NCI-H1694 (cell line): Measurements from ENCODE around the gene GTF2B.
A peak's percentile ranks its signal among the peaks of the same experiment; 100 is the strongest.
"Not testable (repeated sequence)": the region's sequence is repeated elsewhere in the genome, so short reads cannot be mapped to it uniquely, and the experiment has no call there.

Source experiments
- DNase-seq: peaks from one replicate; lab custom pipeline; 2025; lab: John Stamatoyannopoulos, UW

Gene GTF2B

GRCh38 chr1:88891318-88891950 lies at the start of gene GTF2B:
GTF2B (minus strand) TSS chr1:88891567; CDS start chr1:88891499, 68 bp downstream.
- peak; percentile 91 for DNase-seq

- not testable (repeated sequence) for DNase-seq
Observed at GRCh38 chr1:88938528-88938927, 47.2 kb upstream of the GTF2B start.

- no peak for DNase-seq
Observed at GRCh38 chr1:88936760-88937342, 45.5 kb upstream of the GTF2B start.

- DNase-seq, result no peak
Observed at GRCh38 chr1:88936223-88936523, 44.8 kb upstream of the GTF2B start.

- peak; percentile 14 for DNase-seq
Observed at GRCh38 chr1:88935522-88936222, 44.3 kb upstream of the GTF2B start.

GRCh38 chr1:88930176-88930575 lies 38.8 kb upstream of the GTF2B start:
- not testable (repeated sequence) for DNase-seq

GRCh38 chr1:88923224-88923623 lies 31.9 kb upstream of the GTF2B start:
- no peak for DNase-seq

- no peak for DNase-seq
Observed at GRCh38 chr1:88922214-88922613, 30.8 kb upstream of the GTF2B start.

- no peak for DNase-seq
Observed at GRCh38 chr1:88920845-88921244, 29.5 kb upstream of the GTF2B start.

- DNase-seq, result no peak
Observed at GRCh38 chr1:88917321-88918025, 26.1 kb upstream of the GTF2B start.

GRCh38 chr1:88916883-88917282 lies 25.5 kb upstream of the GTF2B start:
- no peak for DNase-seq

GRCh38 chr1:88911800-88912199 lies 20.4 kb upstream of the GTF2B start:
- not testable (repeated sequence) for DNase-seq

- DNase-seq, result no peak
Observed at GRCh38 chr1:88911161-88911560, 19.8 kb upstream of the GTF2B start.

GRCh38 chr1:88910401-88910800 lies 19.0 kb upstream of the GTF2B start:
- DNase-seq, result no peak

- DNase-seq, result no peak
Observed at GRCh38 chr1:88900883-88901282, 9.5 kb upstream of the GTF2B start.

GRCh38 chr1:88897070-88897730 lies 5.8 kb upstream of the GTF2B start:
- DNase-seq, result no peak

- no peak for DNase-seq
Observed at GRCh38 chr1:88892357-88892877, 1.1 kb upstream of the GTF2B start.

- DNase-seq, result no peak
Observed at GRCh38 chr1:88891951-88892340, 579 bp upstream of the GTF2B start.

GRCh38 chr1:88890791-88891317 lies 513 bp downstream of the GTF2B start:
- peak; percentile 39 for DNase-seq

- no peak for DNase-seq
Observed at GRCh38 chr1:88890131-88890530, 1.2 kb downstream of the GTF2B start.

GRCh38 chr1:88888750-88889149 lies 2.6 kb downstream of the GTF2B start:
- DNase-seq, result no peak

GRCh38 chr1:88885933-88886332 lies 5.4 kb downstream of the GTF2B start:
- DNase-seq, result no peak
